ENCODE results near the gene BIK. TPM values are rescaled to one million over a fixed set of nuclear protein-coding genes. Genes with fewer than 3 reads are reported as not detected.

The BIK gene
- total RNA-seq, 1 experiment from 2014 or later, result 3.2 TPM

DNA sequence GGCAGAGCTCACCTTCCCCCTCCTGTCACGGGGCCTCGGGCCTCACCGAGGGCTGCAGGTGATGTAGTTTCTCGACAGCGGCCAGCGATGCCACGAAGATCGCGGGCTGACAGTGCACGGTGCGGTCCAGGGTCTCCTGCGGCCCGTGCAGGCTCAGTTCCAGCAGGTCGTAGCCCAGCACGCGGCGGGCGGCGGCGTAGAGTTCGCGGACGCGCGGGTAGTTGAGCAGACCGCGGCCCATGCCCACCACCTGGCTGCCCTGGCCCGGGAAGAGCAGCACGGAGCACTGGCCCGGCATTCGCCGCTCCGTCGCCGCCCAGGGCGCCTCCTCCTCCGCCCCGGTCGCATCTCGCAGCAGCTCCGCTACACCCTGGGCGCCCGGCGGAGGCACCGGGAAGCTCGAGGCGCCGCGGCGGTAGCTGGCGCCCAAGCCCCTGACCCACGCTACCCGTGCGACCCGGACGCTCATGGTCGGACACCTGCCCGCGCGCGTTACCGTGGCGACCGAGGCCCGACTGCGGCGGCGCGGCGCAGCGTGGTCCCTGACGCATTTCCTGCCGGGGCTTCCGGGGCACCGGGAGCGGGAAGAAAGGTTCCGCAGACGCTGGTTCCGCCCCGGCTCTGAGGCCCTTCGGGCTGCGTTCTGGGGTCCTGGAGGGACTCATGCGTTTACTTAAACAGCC lies 32.5 kb downstream of the BIK start, which contains the start of gene MCAT (continued):
- TF ChIP-seq, protein P1, sequence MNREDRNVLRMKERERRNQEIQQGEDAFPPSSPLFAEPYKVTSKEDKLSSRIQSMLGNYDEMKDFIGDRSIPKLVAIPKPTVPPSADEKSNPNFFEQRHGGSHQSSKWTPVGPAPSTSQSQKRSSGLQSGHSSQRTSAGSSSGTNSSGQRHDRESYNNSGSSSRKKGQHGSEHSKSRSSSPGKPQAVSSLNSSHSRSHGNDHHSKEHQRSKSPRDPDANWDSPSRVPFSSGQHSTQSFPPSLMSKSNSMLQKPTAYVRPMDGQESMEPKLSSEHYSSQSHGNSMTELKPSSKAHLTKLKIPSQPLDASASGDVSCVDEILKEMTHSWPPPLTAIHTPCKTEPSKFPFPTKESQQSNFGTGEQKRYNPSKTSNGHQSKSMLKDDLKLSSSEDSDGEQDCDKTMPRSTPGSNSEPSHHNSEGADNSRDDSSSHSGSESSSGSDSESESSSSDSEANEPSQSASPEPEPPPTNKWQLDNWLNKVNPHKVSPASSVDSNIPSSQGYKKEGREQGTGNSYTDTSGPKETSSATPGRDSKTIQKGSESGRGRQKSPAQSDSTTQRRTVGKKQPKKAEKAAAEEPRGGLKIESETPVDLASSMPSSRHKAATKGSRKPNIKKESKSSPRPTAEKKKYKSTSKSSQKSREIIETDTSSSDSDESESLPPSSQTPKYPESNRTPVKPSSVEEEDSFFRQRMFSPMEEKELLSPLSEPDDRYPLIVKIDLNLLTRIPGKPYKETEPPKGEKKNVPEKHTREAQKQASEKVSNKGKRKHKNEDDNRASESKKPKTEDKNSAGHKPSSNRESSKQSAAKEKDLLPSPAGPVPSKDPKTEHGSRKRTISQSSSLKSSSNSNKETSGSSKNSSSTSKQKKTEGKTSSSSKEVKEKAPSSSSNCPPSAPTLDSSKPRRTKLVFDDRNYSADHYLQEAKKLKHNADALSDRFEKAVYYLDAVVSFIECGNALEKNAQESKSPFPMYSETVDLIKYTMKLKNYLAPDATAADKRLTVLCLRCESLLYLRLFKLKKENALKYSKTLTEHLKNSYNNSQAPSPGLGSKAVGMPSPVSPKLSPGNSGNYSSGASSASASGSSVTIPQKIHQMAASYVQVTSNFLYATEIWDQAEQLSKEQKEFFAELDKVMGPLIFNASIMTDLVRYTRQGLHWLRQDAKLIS (CRISPR knock-in tag; IDR thresholded peaks at IDR 0.05; ENCODE audit: borderline replicate concordance), result no peak
- TF ChIP-seq ELF4 (CRISPR knock-in tag; IDR thresholded peaks at IDR 0.05; ENCODE audit: low read depth) (no peak), CREB1 (CRISPR knock-in tag; IDR thresholded peaks at IDR 0.05) (no peak), OVOL2 (CRISPR knock-in tag; IDR thresholded peaks at IDR 0.05; ENCODE audit: borderline replicate concordance) (no peak), GABPB1 (CRISPR knock-in tag; IDR thresholded peaks at IDR 0.05) (peak; percentile 88), TCF7 (CRISPR knock-in tag; IDR thresholded peaks at IDR 0.05; ENCODE audit: low read depth) (peak; percentile 70; the same call in 1 of the 2 replicates), TP53 (CRISPR knock-in tag; IDR thresholded peaks at IDR 0.05) (no peak; the same call in 1 of the 2 replicates), TEAD4 (CRISPR knock-in tag; IDR thresholded peaks at IDR 0.05) (no peak), HMGA2 (CRISPR knock-in tag; IDR thresholded peaks at IDR 0.05) (no peak), RELA (CRISPR knock-in tag; IDR thresholded peaks at IDR 0.05; ENCODE audit: borderline replicate concordance) (peak; percentile 47; the same call in 1 of the 2 replicates), ZNF396 (CRISPR knock-in tag; IDR thresholded peaks at IDR 0.05; ENCODE audit: borderline replicate concordance) (no peak), NR1H2 (CRISPR knock-in tag; IDR thresholded peaks at IDR 0.05) (no peak), ZNF317 (CRISPR knock-in tag; IDR thresholded peaks at IDR 0.05; ENCODE audit: borderline replicate concordance, low read depth) (no peak; the same call in 1 of the 2 replicates), ZNF121 (CRISPR knock-in tag; IDR thresholded peaks at IDR 0.05) (peak; percentile 98), NFYB (CRISPR knock-in tag; conservative IDR thresholded peaks at IDR 0.05; ENCODE audit: low read depth) (no peak), ZNF263 (CRISPR knock-in tag; IDR thresholded peaks at IDR 0.05; ENCODE audit: low read depth) (no peak), SMAD3 (CRISPR knock-in tag; IDR thresholded peaks at IDR 0.05; ENCODE audit: borderline replicate concordance) (peak; percentile 52; the same call in 1 of the 2 replicates), SOX15 (CRISPR knock-in tag; IDR thresholded peaks at IDR 0.05) (no peak), GTF2I (CRISPR knock-in tag; conservative IDR thresholded peaks at IDR 0.05) (no peak), IRF2 (CRISPR knock-in tag; IDR thresholded peaks at IDR 0.05; ENCODE audit: borderline replicate concordance, low read depth) (no peak), SMAD4 (CRISPR knock-in tag; IDR thresholded peaks at IDR 0.05) (no peak), ZNF219 (CRISPR knock-in tag; IDR thresholded peaks at IDR 0.05; ENCODE audit: borderline replicate concordance) (no peak), PRRX2 (CRISPR knock-in tag; IDR thresholded peaks at IDR 0.05) (no peak), ZNF423 (CRISPR knock-in tag; IDR thresholded peaks at IDR 0.05) (no peak)
- TF ChIP-seq, protein P2, sequence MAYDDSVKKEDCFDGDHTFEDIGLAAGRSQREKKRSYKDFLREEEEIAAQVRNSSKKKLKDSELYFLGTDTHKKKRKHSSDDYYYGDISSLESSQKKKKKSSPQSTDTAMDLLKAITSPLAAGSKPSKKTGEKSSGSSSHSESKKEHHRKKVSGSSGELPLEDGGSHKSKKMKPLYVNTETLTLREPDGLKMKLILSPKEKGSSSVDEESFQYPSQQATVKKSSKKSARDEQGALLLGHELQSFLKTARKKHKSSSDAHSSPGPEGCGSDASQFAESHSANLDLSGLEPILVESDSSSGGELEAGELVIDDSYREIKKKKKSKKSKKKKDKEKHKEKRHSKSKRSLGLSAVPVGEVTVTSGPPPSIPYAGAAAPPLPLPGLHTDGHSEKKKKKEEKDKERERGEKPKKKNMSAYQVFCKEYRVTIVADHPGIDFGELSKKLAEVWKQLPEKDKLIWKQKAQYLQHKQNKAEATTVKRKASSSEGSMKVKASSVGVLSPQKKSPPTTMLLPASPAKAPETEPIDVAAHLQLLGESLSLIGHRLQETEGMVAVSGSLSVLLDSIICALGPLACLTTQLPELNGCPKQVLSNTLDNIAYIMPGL (CRISPR knock-in tag; IDR thresholded peaks at IDR 0.05), result peak; percentile 97
- TF ChIP-seq, protein P3, sequence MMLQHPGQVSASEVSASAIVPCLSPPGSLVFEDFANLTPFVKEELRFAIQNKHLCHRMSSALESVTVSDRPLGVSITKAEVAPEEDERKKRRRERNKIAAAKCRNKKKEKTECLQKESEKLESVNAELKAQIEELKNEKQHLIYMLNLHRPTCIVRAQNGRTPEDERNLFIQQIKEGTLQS (CRISPR knock-in tag; conservative IDR thresholded peaks at IDR 0.05), result no peak
- TF ChIP-seq, protein P4, sequence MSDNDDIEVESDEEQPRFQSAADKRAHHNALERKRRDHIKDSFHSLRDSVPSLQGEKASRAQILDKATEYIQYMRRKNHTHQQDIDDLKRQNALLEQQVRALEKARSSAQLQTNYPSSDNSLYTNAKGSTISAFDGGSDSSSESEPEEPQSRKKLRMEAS (CRISPR knock-in tag; IDR thresholded peaks at IDR 0.05), result peak; percentile 69; the same call in 1 of the 2 replicates
- TF ChIP-seq, protein P5, sequence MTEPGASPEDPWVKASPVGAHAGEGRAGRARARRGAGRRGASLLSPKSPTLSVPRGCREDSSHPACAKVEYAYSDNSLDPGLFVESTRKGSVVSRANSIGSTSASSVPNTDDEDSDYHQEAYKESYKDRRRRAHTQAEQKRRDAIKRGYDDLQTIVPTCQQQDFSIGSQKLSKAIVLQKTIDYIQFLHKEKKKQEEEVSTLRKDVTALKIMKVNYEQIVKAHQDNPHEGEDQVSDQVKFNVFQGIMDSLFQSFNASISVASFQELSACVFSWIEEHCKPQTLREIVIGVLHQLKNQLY (CRISPR knock-in tag; IDR thresholded peaks at IDR 0.05), result no peak
- TF ChIP-seq, protein P6, sequence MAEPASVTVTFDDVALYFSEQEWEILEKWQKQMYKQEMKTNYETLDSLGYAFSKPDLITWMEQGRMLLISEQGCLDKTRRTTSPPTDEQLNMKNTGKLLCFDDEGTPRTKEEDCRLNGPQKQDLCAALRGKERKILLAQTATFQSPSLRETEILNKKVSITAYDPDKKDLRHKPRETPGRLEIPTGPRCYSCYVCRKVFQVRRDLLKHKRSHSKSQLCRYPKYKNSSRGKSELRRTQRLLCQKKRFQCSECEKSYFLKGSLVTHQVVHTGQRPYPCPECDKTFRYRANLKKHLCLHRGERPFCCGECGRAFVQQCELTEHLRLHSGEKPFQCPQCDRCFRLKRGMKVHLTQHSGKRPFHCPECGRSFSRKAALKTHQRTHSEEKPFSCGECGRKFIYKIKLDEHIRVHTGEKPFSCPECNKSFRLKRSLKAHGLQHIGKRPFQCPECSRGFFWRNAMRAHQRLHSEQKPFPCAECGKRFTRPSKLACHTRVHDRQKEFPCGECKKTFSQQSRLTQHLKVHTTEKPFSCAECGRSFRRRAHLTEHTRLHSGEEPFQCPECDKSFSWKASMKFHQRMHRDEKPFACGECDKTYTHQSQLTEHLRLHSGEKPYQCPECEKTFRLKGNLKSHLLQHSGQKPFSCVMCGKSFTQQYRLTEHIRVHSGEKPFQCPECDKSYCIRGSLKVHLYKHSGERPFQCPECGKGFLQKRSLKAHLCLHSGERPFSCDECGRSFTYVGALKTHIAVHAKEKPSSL (CRISPR knock-in tag; conservative IDR thresholded peaks at IDR 0.05), result no peak
- TF ChIP-seq, protein P7, sequence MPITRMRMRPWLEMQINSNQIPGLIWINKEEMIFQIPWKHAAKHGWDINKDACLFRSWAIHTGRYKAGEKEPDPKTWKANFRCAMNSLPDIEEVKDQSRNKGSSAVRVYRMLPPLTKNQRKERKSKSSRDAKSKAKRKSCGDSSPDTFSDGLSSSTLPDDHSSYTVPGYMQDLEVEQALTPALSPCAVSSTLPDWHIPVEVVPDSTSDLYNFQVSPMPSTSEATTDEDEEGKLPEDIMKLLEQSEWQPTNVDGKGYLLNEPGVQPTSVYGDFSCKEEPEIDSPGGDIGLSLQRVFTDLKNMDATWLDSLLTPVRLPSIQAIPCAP (CRISPR knock-in tag; IDR thresholded peaks at IDR 0.05), result peak; percentile 76; the same call in 1 of the 2 replicates

All from WTC11 (cell line).